Measurements from ENCODE around the gene C1orf21.

Gene C1orf21

DNA sequence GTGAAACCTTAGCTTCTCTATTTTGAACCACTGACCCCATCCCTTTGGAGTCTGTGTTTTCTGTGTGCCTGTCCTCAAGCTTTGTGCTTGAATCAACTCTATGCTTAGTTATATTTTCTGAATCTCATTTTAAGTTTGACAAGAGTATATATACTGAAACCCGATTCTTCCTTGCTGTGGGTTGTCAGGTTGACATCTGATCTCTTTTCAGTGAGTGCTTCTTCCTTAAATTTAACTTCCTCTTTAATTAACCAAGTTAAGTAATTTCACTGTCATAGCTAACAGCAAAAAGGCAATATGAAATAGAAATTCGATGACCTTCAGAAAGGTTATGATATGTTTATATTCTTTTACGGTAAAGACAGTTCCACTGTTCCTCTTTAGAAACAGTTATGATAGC is 69.4 kb downstream of the C1orf21 start:
- DNase-seq, result no peak

DNA sequence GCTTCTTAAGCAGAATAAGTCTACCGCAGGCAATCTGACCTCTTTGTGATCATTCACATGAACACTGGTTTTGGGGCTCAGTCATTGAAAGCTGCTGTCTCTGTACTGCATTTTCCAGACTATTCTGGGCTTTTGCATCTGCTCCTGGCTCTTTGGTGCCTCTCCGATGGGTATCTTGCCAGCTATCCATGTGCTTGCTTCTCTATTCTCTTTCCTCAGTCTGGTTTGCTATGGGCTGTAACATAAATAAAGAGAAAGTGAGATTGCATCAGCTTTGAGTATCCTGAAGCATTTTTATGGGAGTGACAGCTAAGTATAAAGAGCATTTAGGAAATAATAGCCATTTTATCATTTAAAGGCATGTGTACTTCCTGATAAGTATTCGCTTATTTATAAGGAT is 70.7 kb downstream of the C1orf21 start:
- no peak for DNase-seq

DNA sequence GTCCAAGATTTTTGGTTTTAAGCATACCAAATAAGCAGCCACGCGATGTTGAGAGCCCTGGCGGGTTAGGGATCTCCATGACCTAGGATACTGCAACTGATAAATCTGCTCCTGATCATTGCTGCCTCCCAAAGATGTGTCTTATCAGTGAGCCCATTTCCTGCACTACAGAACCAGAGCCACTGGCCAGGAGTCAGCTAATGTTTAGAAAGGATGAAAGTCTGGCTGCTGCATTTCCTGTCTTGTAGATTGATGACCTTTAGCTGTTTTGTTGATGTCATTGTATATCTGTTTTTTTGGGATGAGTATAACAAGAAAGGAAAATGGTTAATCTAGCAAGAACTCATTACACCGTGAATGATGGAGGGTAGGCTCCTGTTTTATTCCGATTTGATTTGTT is 74.5 kb downstream of the C1orf21 start:
- peak; percentile 63 for DNase-seq

DNA sequence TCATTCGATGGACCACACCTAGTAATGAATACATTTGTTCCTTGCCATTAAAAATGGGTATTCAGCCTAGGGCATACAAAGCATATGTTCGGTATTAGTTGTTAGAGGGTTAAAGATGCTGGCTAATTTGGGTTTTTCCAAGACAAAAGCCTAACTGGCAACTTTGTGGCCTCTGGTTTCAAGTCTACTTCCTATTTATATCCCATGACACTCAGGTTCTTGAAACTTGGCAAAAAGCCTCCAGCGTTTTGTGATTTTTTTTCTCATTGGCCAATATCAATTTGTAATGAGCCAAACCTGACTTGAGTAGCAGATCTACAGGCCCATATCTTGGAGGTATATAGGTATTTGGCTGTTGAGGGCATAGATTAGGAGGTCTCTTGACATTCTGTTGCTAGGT is 75.3 kb downstream of the C1orf21 start:
- no peak for DNase-seq

DNA sequence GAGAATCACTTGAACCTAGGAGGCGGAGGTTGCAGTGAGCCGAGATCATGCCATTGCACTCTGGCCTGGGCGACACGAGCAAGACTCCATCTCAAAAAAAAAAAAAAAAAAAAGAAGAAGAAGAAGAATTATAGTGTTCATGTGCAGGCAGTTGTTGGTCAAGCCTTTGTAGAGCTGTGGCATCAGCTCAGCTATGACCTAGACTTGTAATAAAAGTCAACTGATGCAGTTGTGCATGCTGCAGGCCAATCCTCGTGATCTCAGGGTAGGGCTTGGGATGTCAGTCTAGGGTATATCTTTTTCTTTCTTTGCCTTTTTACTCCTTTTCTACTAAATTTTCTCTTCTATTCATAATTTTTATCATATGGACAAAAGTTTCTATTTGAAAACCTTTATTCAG is 76.2 kb downstream of the C1orf21 start:
- DNase-seq, result no peak

DNA sequence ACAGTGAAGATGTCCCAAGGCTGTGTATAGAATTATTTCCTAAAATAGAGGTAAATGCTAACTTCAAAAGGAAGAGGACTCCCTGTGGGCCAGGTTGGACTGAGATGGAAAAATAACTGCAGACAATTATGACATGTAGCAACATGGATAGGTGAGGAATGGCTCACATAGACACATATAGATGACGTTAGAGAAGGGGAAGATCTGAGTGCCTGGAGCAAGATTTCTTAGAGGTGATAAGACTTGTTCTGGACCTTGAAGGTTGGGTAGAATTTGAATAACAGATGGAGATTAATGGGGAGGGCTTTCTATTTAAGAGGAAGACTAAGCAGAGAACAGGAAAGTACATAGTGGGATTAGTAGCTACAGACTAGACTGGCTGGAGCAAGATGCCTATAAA is 76.9 kb downstream of the C1orf21 start:
- no peak for DNase-seq

DNA sequence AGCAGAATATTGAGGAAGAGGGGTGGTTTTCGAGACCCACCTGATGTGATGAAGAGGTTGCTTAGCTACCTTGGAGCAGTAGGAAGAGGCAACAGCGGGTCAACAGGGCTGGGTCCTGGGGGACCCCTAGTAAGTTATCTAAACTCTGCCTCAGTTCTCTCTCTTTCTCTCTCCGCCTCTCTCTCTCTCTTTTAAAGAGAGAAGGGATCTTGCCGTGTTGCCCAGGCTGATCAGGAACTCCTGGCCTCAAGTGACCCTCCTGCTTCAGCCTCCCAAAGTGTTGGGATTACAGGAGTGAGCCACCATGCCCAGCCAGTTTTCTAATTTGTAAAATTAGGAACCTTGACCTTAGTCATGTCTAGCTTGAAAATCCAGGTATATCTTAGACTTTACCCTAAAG is 77.9 kb downstream of the C1orf21 start:
- no peak for DNase-seq

DNA sequence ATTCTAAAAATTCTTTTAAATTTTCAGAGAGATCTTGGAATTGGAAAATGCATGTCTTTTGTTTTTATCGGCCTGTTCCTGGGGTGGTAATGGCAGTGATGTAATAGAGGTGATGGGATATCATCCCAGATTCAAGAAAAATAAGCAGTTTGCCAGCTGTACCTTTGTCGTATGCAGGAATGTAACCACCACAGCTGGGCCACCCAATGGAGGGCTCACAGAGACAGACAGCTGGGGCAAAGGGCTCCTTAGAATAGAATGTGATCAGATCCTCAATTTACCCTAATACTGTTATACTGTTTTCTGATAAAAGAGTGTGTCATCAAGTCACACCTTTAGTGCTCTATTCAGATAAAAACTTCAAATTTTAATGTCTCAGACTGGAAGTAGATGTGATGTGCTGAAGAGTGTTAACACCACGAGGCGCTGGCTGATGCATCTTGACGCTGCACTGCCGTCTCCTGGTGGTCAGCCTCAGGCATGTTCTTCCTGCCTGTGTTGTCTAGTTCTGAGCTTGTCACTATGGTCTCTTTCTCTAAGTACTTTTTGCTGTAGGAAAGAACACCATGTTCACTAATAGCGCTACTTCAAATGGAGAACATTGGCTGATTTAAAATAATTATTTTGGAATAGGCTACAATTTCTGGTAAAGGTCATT is 78.8 kb downstream of the C1orf21 start:
- no peak for DNase-seq

DNA sequence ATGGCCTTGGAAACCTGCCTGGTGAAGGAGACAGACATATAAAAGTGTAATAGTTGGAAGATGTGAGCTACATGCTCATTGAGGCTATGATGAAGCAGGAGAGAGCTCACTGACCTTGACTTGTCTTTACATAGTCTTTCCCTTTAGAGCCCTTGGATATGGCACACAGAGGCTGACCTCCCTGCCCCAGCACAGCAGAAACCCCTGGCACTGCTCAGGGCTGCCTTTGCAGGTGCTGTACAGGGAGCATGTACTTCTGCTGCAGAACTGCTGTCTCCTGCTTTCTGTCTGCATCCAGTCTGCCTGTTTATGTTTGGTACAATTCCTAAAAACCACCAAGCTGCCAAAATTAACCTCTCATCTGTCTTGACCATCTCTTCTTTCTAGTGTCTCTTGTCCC is 80.5 kb downstream of the C1orf21 start:
- no peak for DNase-seq

DNA sequence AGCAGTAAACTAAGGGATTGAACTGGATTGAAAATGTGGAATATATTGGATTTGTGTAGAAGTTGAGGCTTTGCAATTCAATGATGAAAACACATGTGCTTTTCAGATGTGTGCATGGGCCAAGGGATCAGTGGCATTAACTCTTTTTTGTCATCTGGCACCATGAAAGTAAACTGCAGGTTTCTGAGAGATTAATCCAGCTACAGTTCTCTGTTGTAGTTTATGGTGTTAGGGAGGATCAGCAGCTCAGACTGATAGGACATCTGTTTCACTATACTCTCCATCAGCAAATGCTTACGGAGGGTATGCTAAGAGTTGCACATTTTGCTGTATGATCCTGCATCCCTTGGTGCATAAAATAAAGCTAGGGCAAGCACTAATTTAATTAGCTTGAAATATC is 82.6 kb downstream of the C1orf21 start:
- DNase-seq, result no peak

DNA sequence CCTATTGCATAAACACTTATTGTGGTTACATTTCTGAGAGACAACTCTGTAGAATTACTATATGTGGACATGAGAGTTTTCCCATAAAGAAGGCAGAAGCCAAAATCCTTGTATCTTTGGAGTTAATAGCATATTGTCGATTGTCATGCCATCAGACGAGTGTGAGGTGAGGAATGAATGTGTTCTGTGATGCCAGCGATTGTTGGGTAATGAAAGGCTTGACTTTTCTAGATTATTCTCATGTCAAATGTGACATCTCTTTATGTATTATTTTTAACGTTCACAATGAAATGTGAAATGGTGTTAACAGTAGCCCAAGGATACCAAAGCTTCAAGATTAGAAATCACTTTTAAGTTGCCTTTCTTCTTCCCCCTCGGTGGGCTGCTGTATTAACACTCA is 84.9 kb downstream of the C1orf21 start:
- DNase-seq, result no peak

DNA sequence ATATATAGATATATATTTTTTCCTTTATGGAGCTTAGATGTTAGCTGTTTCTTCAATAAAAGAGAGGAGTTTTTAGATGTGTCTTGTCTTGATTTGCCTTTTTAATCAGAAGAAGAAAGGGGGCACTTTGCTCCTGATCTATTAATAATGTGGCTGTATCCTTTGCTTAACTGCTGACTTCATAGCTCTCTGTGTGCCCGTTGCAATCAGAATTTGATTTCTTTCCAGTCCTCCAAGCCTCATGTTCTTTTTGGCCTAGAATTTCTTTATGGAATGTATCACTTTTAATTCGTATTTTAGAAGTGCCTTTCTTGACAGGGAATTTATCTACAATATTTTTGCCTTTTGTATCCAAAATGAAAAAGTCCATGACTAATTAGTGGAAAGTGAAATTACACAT is 85.3 kb downstream of the C1orf21 start:
- no peak for DNase-seq

DNA sequence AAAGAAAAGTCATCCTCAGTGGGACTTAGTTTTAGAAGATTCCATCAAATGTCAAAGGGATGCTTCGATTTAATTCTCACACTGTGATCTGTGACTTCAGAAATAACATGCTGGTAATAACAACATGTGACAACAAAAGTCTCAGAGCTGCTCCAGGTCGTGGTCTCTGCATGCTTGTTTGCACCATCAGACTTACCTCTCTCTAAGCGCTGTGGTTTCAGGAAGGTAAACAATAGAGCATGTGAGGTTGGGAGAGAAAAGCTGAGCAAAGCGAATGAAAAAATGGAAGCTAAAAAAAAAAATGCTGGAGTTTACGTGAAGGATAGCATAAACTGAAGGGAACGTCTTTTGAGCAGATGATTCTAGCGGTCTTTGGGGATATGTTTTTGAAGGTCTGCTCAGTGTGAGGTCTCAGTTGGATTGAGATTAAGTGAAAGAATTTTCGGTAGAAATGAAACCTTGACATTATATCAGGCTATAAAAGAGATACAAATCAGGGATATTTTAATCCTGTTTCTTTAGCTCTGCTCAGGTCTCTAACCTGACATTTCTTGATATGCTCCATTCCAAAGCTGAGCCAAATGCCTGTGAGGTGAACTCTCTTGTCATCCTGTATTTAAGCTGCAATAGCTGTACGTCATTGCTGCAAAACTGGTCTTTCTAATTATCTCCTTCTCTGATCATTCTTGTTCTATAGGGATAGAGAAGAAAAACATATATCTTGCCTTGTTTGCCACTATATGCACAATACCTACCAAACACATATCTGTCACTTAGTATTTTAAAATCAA is 86.5 kb downstream of the C1orf21 start:
- DNase-seq, result no peak

DNA sequence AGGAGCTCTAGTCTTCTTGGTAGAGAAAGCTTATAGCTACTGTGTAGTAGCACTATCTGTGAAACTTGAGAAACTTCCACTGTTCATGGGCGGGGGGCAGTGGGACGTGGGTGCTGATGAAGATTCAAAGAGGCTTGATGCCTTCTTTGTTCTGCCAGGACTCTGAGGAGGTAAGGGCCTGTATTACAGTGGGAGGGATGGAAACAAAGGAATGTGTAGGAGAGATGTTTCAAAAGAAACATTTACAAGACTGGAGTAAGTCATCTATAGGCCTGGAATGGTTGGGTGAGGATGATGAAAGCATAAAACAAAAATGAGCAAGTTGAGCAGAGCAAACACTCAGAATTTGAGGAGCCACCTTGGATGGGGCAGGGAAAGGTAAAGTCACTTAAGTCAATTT is 89.4 kb downstream of the C1orf21 start:
- no peak for DNase-seq

DNA sequence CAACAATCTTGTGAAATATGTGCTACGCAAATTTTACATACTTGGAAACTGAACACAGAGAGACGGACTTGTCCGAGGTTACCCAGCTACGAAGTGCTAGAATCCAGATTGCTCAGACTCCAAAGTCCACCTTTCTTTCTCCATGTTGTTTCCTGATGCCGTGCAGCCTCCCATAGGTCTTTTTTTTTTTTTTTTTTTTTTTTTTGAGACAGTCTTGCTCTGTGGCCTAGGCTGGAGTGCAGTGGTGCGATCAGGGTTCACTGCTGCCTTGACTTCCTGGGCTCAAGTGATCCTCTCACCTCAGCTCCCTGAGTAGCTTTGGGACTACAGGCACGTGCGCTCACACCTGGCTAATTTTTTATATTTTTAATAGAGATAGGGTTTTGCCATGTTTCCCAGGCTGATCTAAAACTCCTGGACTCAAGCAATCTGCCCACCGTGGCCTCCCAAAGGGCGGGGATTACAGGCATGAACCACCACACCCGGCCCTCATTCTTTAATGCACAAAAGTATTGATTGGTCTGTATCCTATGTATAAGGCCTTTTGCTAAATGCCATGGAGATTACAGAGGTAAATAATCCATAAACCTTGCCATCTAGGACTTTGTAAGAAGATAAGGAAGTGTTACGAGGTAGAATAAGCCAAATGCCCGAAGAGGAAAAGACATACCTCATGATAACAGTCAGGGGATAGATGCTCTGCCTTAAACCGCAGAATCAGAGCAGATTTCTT is 92.8 kb downstream of the C1orf21 start:
- no peak for DNase-seq

DNA sequence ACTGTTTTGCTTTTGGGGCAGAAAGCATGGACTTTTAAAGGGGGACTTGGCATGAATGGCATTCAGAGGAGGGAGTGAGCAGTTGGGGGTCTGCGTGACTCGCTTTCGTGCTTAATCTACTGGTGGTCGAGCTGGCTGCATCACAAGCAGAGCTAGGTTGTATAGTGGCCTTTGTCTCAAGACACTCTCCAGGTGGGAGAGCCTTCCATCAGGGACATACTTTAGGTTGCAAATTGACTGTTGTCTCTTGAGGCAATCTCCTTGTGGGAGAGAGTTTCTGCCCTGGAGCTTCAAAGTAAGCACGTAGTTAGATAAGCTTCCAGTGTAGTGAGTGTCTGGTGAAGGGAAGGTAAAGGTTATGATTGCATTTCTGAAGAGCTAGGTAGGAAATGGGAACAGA is 93.9 kb downstream of the C1orf21 start:
- peak; percentile 97 for DNase-seq

DNA sequence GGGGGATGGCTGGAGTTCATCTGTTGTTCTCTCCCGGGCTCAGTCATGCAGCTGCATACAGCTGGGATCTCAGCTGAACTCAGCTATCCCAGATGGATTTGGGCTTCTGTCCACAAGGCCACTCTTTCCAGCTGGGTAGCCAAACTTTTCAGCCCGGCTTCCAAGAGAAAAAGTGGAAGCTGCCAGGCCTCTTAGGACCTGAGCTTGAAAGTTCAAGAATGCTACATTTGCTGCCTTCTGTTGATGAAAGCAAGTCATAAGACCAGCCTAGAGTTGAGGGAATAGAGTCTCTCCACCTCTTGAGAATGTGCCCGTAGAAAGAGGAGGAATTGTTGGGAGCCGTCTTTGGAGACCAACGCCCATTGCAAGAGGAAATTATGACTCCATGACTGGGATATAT is 95.3 kb downstream of the C1orf21 start:
- DNase-seq, result no peak

DNA sequence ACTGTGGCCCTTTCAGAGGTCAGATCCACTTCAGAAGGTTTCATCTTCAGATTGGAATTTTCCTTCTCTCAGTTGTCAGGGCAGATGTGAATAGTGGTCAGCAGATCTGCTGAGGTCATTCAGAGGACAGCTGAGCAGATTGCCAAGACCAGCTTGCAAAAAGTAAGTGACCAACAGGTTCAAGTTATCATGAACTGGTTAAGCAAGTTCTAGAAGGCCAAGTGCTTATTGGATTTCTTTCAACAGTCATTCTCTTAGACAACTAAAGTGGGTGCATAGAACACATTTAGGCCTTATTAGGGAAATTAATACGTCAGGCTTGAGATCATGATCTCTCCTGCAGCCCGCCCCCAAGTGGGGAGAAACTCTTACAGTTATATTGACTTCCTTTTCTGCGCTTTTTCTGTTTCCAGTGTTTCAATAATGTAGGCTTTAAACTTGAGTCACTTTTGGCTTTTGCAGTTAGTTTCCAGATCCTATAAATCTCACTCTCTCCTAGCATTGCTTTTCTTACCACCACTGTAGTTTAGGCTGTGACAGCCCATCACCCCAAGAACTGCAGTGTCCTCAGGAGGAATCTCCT is 96.4 kb downstream of the C1orf21 start:
- no peak for DNase-seq

DNA sequence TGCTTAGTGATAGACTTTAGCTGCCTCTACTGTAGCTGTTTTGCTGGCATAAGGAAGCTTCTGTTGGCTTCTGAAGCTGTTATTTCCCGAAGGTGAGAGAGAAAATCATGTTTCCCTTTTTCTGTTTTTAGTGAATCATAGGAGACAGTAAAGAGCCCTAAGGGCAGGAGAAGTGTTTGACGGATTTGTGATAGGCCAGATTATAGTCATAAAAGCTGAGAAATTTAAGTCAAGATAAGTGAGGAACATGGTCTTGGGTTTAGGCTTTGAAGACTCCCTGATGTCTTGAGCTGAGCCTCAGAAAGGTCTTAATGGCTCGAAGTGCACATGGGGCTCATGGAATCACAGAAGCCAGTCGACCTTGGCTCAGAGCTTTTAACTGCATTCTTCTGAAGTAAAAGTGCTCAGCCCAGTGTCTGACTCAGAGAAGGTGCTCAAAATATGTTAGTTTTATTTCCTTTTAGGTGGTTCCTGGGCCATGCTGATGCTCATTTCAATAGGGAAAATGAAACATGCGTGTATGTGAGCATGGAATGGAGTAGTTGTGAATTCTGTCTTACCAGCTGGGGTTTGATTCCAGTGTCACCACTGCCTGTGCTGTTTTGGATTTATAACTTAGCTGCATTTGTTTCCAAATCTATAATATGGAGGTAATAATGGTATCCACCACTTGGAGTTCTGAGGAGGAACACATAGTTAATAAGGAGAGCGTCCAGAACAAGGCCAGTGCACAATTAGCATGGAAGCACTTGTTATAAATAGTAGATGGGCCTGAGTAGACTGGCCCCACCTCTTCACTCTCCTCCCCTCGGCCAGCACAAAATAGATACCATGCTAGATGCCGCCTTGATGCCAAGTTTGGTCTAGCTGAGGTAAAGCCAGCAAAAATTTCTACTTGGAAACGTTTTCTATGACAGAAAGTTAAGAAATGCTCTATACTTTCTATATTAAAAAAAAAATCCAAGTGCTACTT is 99.2 kb downstream of the C1orf21 start:
- DNase-seq, result peak; percentile 78

DNA sequence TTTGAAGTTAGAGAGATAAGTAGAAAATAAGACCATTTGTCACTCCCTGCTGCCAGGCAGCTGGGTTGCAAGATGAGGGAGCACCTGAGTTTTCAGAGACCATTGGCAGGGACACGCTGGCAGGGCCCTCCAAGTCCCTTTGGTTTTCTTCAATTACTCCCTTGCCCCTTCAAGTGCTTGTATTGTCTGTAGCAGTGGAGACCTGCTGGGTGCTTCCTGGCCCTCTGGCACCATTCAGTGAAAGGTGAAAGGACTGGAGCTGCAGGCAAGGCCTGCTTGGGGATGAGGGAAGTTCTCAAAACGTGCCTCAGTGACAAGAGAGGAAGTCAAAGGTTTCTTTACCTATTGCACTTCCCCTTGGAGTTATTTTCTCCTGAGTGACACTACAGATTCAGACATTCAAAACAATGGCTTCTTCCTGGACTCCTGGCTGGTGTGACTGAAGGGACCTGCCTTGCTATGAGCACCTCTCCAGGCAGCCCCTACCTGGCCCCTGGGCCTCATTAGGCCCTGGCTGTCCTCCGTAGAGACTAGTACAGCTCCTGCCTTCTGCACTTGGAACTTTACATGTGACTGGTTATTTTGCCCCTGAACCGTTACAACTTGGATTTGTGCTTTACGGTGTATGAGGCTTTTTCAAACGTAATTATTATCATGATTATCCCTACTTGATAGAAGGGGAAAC is 100.1 kb downstream of the C1orf21 start:
- DNase-seq, result no peak

DNA sequence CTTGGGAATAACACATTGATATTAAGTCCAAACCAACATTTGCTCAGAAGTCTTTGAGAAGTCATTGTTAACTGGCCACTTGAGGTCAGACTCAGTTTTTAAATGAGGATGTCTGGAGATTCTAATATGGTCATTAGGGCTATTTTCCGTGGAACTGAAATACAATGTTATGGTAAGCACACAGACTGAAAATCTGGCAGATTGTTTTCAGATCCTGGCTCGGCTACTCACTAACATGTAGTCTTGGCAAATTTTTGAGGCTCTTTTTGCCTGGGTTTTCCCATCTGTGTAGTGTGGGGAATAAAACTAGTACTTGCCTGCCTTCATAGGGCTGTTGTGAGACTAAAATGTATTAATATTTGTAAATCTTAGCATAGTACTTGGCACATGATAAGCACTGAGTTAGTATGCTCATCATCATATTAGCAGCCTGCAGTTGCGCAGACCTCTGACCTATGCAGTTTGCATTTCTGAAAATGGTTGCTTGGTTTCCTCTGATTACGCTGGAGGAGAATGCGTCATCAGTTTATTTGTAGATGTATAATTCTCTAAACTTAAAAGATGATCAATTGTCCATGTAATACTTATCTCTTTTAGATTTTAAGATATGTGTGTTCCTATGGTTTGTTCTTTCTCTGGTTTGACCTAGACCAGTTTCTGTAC is 100.8 kb downstream of the C1orf21 start:
- DNase-seq, result no peak
